ENCODE results near the gene USP48. TPM values are rescaled to one million over a fixed set of nuclear protein-coding genes. Genes with fewer than 3 reads are reported as not detected.

Gene USP48
- total RNA-seq, 1 donor from 2014 or later, result 26.1 TPM

DNA sequence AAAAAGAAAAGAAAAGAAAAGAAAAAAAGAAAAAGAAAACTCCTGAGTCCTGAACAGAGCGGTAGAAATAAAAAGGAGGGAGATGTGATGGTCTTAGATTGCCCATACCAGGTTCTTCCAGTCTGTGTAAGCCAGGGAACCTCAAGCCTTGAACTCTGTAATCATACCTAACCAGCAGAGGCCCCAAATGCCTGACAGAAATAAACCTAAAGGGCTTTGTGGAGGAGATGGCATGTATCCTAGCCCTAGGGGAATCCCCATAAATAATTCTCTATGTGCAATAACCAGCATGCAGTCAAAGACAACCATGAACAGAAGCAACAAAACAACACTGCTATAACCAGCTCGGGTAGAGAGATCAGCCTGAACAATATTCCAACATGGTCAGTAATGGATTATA lies 40.4 kb downstream of the USP48 start:
- TF ChIP-seq, protein P1, sequence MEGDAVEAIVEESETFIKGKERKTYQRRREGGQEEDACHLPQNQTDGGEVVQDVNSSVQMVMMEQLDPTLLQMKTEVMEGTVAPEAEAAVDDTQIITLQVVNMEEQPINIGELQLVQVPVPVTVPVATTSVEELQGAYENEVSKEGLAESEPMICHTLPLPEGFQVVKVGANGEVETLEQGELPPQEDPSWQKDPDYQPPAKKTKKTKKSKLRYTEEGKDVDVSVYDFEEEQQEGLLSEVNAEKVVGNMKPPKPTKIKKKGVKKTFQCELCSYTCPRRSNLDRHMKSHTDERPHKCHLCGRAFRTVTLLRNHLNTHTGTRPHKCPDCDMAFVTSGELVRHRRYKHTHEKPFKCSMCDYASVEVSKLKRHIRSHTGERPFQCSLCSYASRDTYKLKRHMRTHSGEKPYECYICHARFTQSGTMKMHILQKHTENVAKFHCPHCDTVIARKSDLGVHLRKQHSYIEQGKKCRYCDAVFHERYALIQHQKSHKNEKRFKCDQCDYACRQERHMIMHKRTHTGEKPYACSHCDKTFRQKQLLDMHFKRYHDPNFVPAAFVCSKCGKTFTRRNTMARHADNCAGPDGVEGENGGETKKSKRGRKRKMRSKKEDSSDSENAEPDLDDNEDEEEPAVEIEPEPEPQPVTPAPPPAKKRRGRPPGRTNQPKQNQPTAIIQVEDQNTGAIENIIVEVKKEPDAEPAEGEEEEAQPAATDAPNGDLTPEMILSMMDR (IDR thresholded peaks at IDR 0.05; ENCODE audit: insufficient read depth, low read length, poor library complexity, severe bottlenecking), result no peak
- H3K36me3 ChIP-seq (ENCODE audit: control insufficient read depth, insufficient read depth, low read length), result no peaks in the 10 kb centered on the region
- DNase-seq (ENCODE audit: low read depth), result no peak
- no peak overlapping the region for H3K4me3 ChIP-seq (ENCODE audit: low read depth, low read length)
- H3K27me3 ChIP-seq (ENCODE audit: control insufficient read depth, insufficient read depth, low read length), result no peaks in the 10 kb centered on the region

DNA sequence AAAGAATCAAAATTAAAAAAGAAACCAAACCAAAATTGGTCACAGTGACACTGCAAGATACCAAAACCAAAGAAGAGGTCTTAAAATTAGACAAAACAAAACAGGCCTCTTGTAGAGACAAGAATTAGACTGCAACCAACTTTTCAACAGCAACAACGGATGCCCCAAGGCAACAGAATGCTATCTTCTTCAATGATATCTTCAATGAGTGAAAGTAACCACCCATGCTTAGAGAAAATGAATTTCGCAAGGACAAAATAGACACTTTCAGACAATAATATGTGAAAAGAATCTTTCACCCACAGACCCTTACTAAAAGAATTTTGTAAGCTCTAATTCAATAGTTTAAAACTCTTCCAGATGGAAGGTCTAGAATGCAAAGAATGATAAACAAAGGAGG lies 41.7 kb downstream of the USP48 start:
- TF ChIP-seq, protein P1 (IDR thresholded peaks at IDR 0.05; ENCODE audit: insufficient read depth, low read length, poor library complexity, severe bottlenecking), result no peak
- no peak for DNase-seq (ENCODE audit: low read depth)
- Histone ChIP-seq H3K27me3 (ENCODE audit: control insufficient read depth, insufficient read depth, low read length) (no peaks in the 10 kb centered on the region), H3K36me3 (ENCODE audit: control insufficient read depth, insufficient read depth, low read length) (no peaks in the 10 kb centered on the region), H3K4me3 (ENCODE audit: low read depth, low read length) (no peak overlapping the region)

DNA sequence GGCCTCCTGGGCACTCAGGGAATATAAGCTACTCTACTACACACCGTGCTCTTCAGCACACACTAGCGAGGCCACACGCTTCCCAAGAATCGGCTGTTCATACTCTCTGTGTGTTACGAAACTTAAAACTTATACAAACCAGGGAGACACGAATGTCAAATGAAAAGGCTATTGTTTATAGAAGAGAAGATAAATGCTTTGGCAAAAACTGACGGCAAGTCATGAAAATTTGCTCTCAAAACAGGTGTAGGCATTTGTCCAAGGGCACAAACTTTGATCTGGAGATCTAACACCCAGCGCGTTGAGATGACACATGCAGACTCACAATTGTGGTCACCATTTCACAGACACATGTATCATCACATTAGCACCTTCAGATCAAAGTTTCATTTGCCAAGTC lies 46.1 kb downstream of the USP48 start:
- Histone ChIP-seq H3K4me3 (ENCODE audit: low read depth, low read length) (no peak overlapping the region), H3K36me3 (ENCODE audit: control insufficient read depth, insufficient read depth, low read length) (no peaks in the 10 kb centered on the region), H3K27me3 (ENCODE audit: control insufficient read depth, insufficient read depth, low read length) (no peaks in the 10 kb centered on the region)
- TF ChIP-seq, protein P1 (IDR thresholded peaks at IDR 0.05; ENCODE audit: insufficient read depth, low read length, poor library complexity, severe bottlenecking), result no peak
- DNase-seq (ENCODE audit: low read depth), result no peak

DNA sequence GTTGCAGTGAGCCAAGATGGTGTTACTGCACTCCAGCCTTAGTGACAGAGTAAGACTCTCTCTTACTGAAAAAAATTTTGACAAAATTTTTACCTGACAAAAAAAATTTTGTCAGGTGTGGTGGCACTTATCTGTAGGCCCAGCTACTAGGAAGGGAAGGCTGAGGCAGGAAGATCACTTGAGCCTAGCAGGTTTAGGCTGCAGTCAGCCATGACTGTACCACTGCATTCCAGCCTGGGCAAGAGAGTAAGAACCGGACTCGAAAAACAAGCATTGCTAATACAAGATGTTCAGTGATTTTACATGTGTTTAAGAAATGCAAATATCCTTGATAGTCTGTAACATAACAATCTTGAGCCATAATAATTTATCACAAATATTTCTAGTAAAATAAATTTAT lies 46.9 kb downstream of the USP48 start:
- DNase-seq (ENCODE audit: low read depth), result no peak
- TF ChIP-seq, protein P1 (IDR thresholded peaks at IDR 0.05; ENCODE audit: insufficient read depth, low read length, poor library complexity, severe bottlenecking), result no peak
- H3K4me3 ChIP-seq (ENCODE audit: low read depth, low read length), result no peak overlapping the region
- H3K27me3 ChIP-seq (ENCODE audit: control insufficient read depth, insufficient read depth, low read length), result no peaks in the 10 kb centered on the region
- H3K36me3 ChIP-seq (ENCODE audit: control insufficient read depth, insufficient read depth, low read length), result no peaks in the 10 kb centered on the region

DNA sequence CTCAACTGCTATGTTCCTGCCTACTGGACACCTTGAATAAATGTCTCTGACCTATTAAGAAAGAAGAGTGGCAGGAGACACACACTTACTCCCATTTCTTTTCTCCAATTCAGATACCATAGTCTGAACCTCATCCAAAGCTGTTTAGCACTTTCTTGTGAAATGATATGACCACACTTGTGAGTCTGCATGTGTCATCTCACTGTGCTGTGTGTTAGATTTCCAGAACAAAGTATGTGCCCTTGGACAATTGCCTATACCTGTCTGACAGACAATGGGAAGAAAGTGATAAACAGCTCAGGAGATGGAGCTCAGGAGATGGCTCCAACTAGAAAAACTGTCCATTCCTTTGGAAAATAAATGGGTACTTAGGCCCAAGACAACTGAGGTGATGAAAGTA lies 48.4 kb downstream of the USP48 start:
- Histone ChIP-seq H3K4me3 (ENCODE audit: low read depth, low read length) (no peak overlapping the region), H3K27me3 (ENCODE audit: control insufficient read depth, insufficient read depth, low read length) (no peaks in the 10 kb centered on the region), H3K36me3 (ENCODE audit: control insufficient read depth, insufficient read depth, low read length) (no peaks in the 10 kb centered on the region)
- DNase-seq (ENCODE audit: low read depth), result no peak
- TF ChIP-seq, protein P1 (IDR thresholded peaks at IDR 0.05; ENCODE audit: insufficient read depth, low read length, poor library complexity, severe bottlenecking), result no peak

DNA sequence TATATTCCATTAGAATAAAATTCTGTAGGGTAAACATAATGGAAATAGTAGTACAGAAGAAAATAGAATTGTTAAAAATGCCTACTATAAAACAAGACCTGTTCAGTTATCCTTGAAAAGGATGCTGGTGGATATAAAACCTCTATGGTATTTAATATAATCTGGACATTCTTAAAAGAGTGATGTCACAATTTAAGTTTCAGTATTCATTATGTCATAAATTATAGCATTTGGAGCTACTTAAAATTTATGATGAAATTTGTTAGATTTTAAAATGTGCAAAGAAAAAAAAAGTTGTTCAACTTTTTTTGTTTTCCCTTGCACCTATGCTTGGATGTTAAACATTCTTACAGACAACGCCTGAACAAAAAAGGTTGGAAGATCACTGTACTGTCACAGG lies 50.3 kb downstream of the USP48 start:
- TF ChIP-seq, protein P1 (IDR thresholded peaks at IDR 0.05; ENCODE audit: insufficient read depth, low read length, poor library complexity, severe bottlenecking), result no peak
- H3K36me3 ChIP-seq (ENCODE audit: control insufficient read depth, insufficient read depth, low read length), result no peaks in the 10 kb centered on the region
- no peaks in the 10 kb centered on the region for H3K27me3 ChIP-seq (ENCODE audit: control insufficient read depth, insufficient read depth, low read length)
- no peak for DNase-seq (ENCODE audit: low read depth)
- H3K4me3 ChIP-seq (ENCODE audit: low read depth, low read length), result no peak overlapping the region

Data from kidney epithelial cell (primary cell).